Neural progenitor cell (in vitro differentiated cells): ENCODE measurements around the gene PRDM1. TPM values are rescaled to one million over a fixed set of nuclear protein-coding genes. Genes with fewer than 3 reads are reported as not detected.

Experiments
- DNase-seq: peaks from one replicate; pipeline ENCODE4 v3.0.0-alpha.2; 2016; ENCODE audit warnings: low spot score
- H2AFZ ChIP-seq: fragments of 200-600 bp; sonication (generic); replicated peaks from 2 replicates; pipeline ENCODE4 v1.6.1; 2016; ENCODE audit warnings: antibody characterized with exemption
- H3F3A ChIP-seq: fragments of 200-600 bp; sonication (generic); 2 replicates; pipeline ENCODE4 v1.6.1; 2016; ENCODE audit warnings: antibody characterized with exemption, low read depth
- H3K27ac ChIP-seq: fragments of 200-600 bp; sonication (generic); 2 replicates; pipeline ENCODE4 v1.5.1; 2016; ENCODE audit warnings: mild to moderate bottlenecking
- H3K27me3 ChIP-seq: fragments of 200-600 bp; sonication (generic); 2 replicates; pipeline ENCODE4 v1.6.1; 2016; ENCODE audit warnings: mild to moderate bottlenecking, moderate library complexity
- H3K36me3 ChIP-seq: fragments of 200-600 bp; sonication (generic); 2 replicates; pipeline ENCODE4 v1.5.1; 2016
- H3K4me1 ChIP-seq: fragments of 200-600 bp; sonication (generic); 2 replicates; pipeline ENCODE4 v1.6.1; 2016; ENCODE audit warnings: mixed run types
- H3K4me2 ChIP-seq: fragments of 200-600 bp; sonication (generic); 2 replicates; pipeline ENCODE4 v1.6.1; 2016
- H3K4me3 ChIP-seq: fragments of 200-600 bp; sonication (generic); 2 replicates; pipeline ENCODE4 v1.5.1; 2016
- H3K79me2 ChIP-seq: fragments of 200-600 bp; sonication (generic); 2 replicates; pipeline ENCODE4 v1.6.1; 2016; ENCODE audit warnings: low read depth
- H3K9ac ChIP-seq: fragments of 200-600 bp; sonication (generic); 2 replicates; pipeline ENCODE4 v1.6.1; 2016
- H3K9me3 ChIP-seq: fragments of 200-600 bp; sonication (generic); 2 replicates; pipeline ENCODE4 v1.5.1; 2016; ENCODE audit warnings: low read depth
- H4K20me1 ChIP-seq: fragments of 200-600 bp; sonication (generic); 2 replicates; pipeline ENCODE4 v1.6.1; 2016; ENCODE audit warnings: low read depth
- H3K27ac Mint-ChIP-seq: 3 replicates; pipeline ENCODE4 v1.8.0; 2021; ENCODE audit warnings: mixed read lengths
- H3K27me3 Mint-ChIP-seq: 2 replicates; pipeline ENCODE4 v1.8.0; 2022; ENCODE audit warnings: low read depth, mild to moderate bottlenecking, inconsistent platforms, moderate library complexity, mixed read lengths; ENCODE audit not compliant: insufficient read depth
- H3K36me3 Mint-ChIP-seq: 3 replicates; pipeline ENCODE4 v1.8.0; 2021; ENCODE audit warnings: mixed read lengths
- H3K4me1 Mint-ChIP-seq: 3 replicates; pipeline ENCODE4 v1.8.0; 2021; ENCODE audit warnings: mixed read lengths
- H3K4me3 Mint-ChIP-seq: 3 replicates; pipeline ENCODE4 v1.8.0; 2021; ENCODE audit warnings: mild to moderate bottlenecking, moderate library complexity, mixed read lengths
- H3K9me3 Mint-ChIP-seq: 3 replicates; pipeline ENCODE4 v1.8.0; 2020; ENCODE audit warnings: mixed read lengths
- CTCF ChIP-seq: fragments of 200-600 bp; sonication (generic); IDR thresholded peaks from 2 replicates; pipeline ENCODE4 v1.5.1; 2017; ENCODE audit warnings: antibody characterized with exemption, mild to moderate bottlenecking
- EZH2 ChIP-seq: fragments of 200-600 bp; sonication (generic); IDR thresholded peaks from 2 replicates; pipeline ENCODE4 v1.6.1; 2017; ENCODE audit warnings: antibody characterized with exemption, mild to moderate bottlenecking, moderate library complexity
- EZH2phosphoT487 ChIP-seq: fragments of 200-600 bp; sonication (generic); IDR thresholded peaks from 2 replicates; pipeline ENCODE4 v1.6.1; 2017; ENCODE audit warnings: antibody characterized with exemption
- total RNA-seq: library from RNA; depleted of rRNA; stranded (reverse); fragments of >200 nt; gene quantifications from 2 replicates; pipeline ENCODE4 v1.2.3, GENCODE V29; 2015; ENCODE audit warnings: low replicate concordance

The PRDM1 gene
- total RNA-seq, 1 donor from 2014 or later: 0.37 TPM

GRCh38 chr6:106094261-106094963 lies 8.3 kb downstream of the PRDM1 start:
- H3K27me3 ChIP-seq: peaks cover 9% of the 10 kb centered on the region
- no peak overlapping the region for H3K4me2 ChIP-seq
- Mint-ChIP-seq H3K4me1 (peaks cover 22% of the 10 kb centered on the region), H3K36me3 (no peaks in the 10 kb centered on the region), H3K27ac (no peak overlapping the region), H3K4me3 (no peak overlapping the region), H3K27me3 (peaks cover 32% of the 10 kb centered on the region), H3K9me3 (no peaks in the 10 kb centered on the region)
- no peak overlapping the region for H3K27ac ChIP-seq
- peaks cover 30% of the 10 kb centered on the region for H3K4me1 ChIP-seq
- H3K4me3 ChIP-seq: no peak overlapping the region
- no peaks in the 10 kb centered on the region for H4K20me1 ChIP-seq
- no peaks in the 10 kb centered on the region for H3K36me3 ChIP-seq
- H3K79me2 ChIP-seq: no peaks in the 10 kb centered on the region
- H3K9me3 ChIP-seq: no peaks in the 10 kb centered on the region
- no peak overlapping the region for H3K9ac ChIP-seq
- H3F3A ChIP-seq: peaks cover 14% of the 10 kb centered on the region
- DNase-seq: no peak
- no peak overlapping the region for H2AFZ ChIP-seq
- TF ChIP-seq EZH2phosphoT487: no peak

- TF ChIP-seq CTCF (no peak), EZH2 (no peak), EZH2phosphoT487 (no peak)
- H3K4me2 ChIP-seq: no peak overlapping the region
These were observed 8.8 kb downstream of the PRDM1 start for GRCh38 chr6:106094964-106095335.

GRCh38 chr6:106097411-106098231 lies 11.5 kb downstream of the PRDM1 start:
- Histone ChIP-seq H3K4me2 (peak overlapping the region; percentile 66), H3K9me3 (no peaks in the 10 kb centered on the region), H3K27me3 (peaks cover 15% of the 10 kb centered on the region), H3F3A (peaks cover 14% of the 10 kb centered on the region), H3K27ac (no peak overlapping the region), H3K9ac (no peak overlapping the region), H2AFZ (peak overlapping the region; percentile 96), H3K4me1 (peaks cover 45% of the 10 kb centered on the region), H4K20me1 (no peaks in the 10 kb centered on the region), H3K4me3 (peak overlapping the region; percentile 21), H3K79me2 (no peaks in the 10 kb centered on the region), H3K36me3 (no peaks in the 10 kb centered on the region)
- DNase-seq: no peak
- no peaks in the 10 kb centered on the region for H3K36me3 Mint-ChIP-seq
- peak overlapping the region; percentile 16 for H3K4me3 Mint-ChIP-seq
- peaks cover 23% of the 10 kb centered on the region for H3K4me1 Mint-ChIP-seq
- H3K27me3 Mint-ChIP-seq: peaks cover 47% of the 10 kb centered on the region
- no peak overlapping the region for H3K27ac Mint-ChIP-seq
- no peaks in the 10 kb centered on the region for H3K9me3 Mint-ChIP-seq
- TF ChIP-seq EZH2phosphoT487: no peak
- TF ChIP-seq EZH2: no peak
- TF ChIP-seq CTCF: no peak

More at GRCh38 chr6:106094964-106095335, 8.8 kb downstream of the PRDM1 start:
- DNase-seq: no peak
- Mint-ChIP-seq H3K36me3 (no peaks in the 10 kb centered on the region), H3K27ac (no peak overlapping the region), H3K9me3 (no peaks in the 10 kb centered on the region), H3K27me3 (peaks cover 37% of the 10 kb centered on the region), H3K4me1 (peaks cover 23% of the 10 kb centered on the region), H3K4me3 (no peak overlapping the region)
- no peaks in the 10 kb centered on the region for H3K9me3 ChIP-seq
- H3K9ac ChIP-seq: no peak overlapping the region
- no peak overlapping the region for H3K27ac ChIP-seq
- peaks cover 36% of the 10 kb centered on the region for H3K4me1 ChIP-seq
- H3K79me2 ChIP-seq: no peaks in the 10 kb centered on the region
- H3F3A ChIP-seq: peaks cover 14% of the 10 kb centered on the region
- no peaks in the 10 kb centered on the region for H3K36me3 ChIP-seq
- no peak overlapping the region for H3K4me3 ChIP-seq
- H3K27me3 ChIP-seq: peaks cover 10% of the 10 kb centered on the region
- no peaks in the 10 kb centered on the region for H4K20me1 ChIP-seq
- no peak overlapping the region for H2AFZ ChIP-seq
